Fibroblast of the conjunctiva (primary cell): ENCODE measurements around the gene NOSIP.
"Not testable (repeated sequence)": the region's sequence is repeated elsewhere in the genome, so short reads cannot be mapped to it uniquely, and the experiment has no call there.

ENCODE experiments used
- DNase-seq: peaks from one replicate; pipeline ENCODE4 v3.0.0-alpha.2; 2010; ENCODE audit warnings: low read depth

Gene NOSIP

GRCh38 chr19:49580264-49581006, at the start of gene NOSIP:
Gene NOSIP, minus strand, starts transcription at chr19:49580556. Its CDS starts 19,865 bp downstream, at chr19:49560691.
- peak; percentile 92 for DNase-seq

GRCh38 chr19:49629659-49630058, 49.3 kb upstream of the NOSIP start:
- DNase-seq, result no peak

DNA sequence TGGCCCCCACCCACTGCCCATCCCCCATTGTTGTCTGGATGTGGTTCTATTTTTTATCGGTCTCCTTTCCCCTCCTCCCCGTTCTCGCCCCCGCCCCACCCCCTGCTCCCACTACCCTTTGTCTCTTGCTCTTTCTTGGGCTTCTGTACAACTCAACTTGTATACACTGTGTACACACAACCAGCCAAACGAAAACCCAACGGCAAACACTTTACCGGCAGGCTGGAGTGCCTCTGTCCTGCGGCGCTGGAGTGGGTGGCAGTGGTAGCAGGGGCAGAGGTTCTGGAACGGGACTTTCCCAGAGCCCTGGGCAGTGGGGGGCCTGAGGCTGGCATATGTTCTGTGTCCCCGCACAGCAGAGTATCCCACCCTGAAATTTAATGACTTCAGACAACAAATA, 45.9 kb upstream of the NOSIP start:
- DNase-seq, result no peak

DNA sequence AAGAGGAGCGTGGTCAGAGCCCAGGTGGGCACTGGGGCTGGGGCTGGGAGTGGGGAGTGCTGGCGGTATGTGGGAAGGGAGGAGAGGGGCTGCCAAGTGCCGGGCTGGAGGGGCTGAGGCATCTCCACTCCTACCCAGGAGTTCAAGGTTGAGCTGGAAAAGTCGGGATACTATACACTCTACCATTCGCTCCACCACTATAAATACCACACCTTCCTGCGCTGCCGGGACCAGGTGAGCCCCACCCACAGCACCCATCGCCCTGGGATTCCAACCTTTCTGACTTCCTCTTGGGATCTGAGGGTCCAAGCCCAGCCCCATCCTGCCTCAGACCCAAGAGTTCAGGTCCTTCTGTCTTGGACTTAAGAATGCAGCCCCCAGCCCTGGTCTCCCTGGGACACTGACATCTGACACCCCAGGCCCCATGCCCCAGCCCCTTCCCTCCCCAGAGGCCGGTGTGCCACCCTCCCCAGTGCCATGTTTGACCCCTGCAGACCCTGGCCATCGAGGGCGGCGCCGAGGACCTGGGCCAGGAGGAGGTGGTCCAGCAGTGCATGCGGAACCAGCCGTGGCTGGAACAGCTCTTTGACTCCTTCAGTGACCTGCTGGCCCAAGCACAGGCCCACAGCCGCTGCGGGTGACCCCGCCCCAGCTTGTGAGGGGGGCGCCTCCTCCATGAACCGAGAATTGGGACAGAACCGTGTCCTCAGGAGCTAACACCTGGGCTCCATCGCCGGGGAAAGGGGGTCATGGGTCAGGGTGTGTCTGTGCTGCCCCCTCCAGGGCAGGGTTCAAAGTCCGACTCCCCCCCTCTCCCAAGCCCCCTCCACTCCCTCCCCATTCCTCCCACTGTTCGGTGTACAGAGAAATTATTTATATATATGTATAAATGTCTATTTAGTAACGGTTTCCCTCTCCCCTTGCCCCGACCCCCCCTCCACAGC, 44.9 kb upstream of the NOSIP start:
- no peak for DNase-seq

DNA sequence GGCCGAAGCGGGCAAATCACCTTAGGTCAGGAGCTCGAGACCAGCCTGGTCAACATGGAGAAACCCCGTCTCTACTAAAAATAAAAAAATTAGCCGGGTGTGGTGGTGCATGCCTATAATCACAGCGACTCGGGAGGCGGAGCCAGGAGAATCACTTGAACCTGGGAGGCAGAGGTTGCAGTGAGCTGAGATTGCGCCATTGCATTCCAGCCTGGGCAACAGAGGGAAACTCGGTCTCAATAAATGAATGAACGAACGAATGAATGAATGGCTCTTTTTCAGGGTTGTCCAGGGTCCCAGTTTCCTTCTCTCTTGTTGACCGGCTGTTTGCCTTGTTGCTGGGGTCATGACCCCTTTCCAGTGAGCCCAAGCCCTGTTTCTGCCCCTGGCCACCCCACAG, 37.5 kb upstream of the NOSIP start:
- DNase-seq, result not testable (repeated sequence)

- DNase-seq, result no peak
Observed at GRCh38 chr19:49616945-49617344, 36.6 kb upstream of the NOSIP start.

- DNase-seq, result no peak
Observed at GRCh38 chr19:49616532-49616931, 36.2 kb upstream of the NOSIP start.

GRCh38 chr19:49615861-49616260, 35.5 kb upstream of the NOSIP start:
- no peak for DNase-seq

GRCh38 chr19:49614096-49614833, 33.9 kb upstream of the NOSIP start:
- DNase-seq, result no peak

DNA sequence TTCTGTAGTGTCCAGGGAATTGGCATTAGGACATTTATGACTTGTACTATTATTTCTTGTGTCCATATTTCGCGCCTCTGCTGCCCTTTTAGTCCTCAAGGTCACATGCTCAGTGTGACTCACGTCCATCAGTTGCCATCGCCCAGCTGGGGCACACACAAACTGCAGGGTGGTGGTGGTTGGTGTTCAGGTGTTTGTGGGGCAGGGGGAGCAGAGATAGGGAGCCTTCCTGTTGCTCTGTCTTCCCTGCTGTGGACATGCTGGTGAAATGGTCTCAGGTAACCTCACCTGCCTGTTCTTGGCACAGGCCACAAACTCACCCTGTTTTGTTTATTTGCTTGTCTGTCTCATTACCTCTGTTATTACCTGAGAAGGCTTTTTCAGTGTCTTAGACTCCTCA, 33.0 kb upstream of the NOSIP start:
- DNase-seq, result no peak

- no peak for DNase-seq
Observed at GRCh38 chr19:49609499-49610092, 29.2 kb upstream of the NOSIP start.

- DNase-seq, result no peak
Observed at GRCh38 chr19:49605605-49606004, 25.2 kb upstream of the NOSIP start.

GRCh38 chr19:49602806-49603205, 22.4 kb upstream of the NOSIP start:
- DNase-seq, result no peak

- no peak for DNase-seq
Observed at GRCh38 chr19:49601482-49602038, 21.2 kb upstream of the NOSIP start.

DNA sequence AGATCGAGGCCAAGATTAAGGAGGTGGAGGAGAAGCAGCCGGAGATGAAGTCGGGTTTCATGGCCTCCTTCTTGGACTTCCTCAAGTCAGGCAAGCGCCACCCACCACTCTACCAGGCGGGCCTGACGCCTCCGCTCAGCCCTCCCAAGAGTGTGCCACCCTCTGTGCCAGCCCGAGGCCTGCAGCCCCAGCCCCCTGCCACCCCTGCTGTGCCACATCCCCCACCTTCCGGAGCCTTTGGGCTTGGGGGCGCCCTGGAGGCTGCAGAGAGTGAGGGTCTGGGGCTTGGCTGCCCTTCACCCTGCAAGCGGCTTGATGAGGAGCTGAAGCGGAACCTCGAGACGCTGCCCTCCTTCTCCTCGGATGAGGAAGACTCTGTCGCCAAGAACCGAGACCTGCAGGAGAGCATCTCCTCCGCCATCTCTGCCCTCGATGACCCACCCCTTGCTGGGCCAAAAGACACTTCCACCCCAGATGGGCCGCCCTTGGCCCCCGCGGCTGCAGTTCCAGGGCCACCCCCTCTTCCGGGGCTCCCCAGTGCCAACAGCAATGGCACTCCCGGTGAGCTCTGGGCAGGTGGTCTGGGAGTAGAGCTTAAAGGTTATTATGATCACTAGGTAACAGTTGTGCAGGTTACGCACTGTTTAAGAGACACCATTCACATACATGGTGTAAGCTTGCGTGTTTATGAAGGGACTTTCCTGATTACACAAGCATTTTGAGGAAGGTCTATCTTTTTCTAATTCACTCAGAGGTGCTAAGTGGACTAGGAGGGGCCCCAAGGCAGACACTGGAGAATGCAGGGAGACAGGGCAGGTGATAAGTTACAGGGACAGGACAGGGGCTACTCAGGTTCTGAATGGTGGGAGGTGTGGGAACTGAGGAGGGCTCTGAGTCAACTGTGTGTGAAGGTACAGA, 19.3 kb upstream of the NOSIP start:
- no peak for DNase-seq

DNA sequence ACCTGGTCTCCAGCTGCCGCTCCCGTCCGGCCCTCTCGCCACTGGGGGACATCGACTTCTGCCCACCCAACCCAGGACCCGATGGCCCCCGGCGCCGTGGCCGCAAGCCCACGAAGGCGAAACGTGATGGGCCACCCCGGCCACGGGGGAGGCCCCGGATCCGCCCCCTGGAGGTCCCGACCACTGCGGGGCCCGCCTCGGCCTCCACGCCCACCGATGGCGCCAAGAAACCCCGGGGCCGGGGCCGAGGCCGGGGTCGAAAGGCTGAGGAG, 17.3 kb upstream of the NOSIP start:
- DNase-seq, result no peak

GRCh38 chr19:49596954-49597702, 16.8 kb upstream of the NOSIP start:
- no peak for DNase-seq

DNA sequence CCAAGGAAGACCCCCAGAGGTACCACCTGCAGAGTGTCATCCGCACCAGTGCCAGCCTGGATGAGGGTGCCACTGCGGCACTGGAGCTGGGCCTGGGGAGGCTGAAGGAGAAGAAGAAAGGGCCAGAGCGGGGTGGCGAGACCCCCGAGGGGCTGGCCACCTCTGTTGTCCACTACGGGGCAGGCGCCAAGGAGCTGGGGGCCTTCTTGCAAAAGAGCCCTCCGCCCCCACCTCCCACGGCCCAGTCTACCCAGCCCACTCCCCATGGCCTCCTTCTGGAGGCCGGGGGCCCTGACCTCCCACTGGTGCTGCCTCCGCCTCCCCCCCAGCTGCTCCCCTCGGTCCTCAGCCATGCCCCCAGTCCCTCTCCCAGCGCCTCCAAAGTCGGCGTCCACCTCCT, 16.1 kb upstream of the NOSIP start:
- no peak for DNase-seq

DNA sequence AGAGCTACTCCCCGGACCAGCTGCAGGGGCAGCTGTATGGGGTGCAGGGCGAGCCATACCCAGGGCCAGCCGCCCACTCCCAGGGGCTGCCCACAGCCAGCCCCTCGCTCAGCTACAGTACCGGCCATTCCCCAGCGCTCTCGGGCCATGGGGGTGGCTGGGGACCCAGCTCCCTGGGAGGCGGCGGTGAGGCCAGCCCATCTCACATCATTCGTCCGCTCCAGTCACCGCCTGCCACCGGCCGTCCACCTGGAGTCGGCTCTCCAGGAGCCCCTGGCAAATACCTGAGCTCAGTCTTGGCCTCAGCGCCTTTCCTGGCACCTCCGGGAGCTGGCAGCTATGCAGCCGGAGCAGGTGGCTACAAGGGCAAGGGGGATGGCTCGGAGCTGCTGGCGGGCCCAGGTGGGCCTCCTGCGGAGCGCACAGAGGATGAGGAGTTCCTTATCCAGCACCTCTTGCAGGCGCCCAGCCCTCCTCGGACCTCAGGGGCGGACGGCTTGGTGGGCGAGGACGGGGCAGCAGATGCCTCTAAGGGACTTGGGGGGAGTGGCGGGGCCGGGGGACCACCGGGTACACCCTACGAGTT, 15.6 kb upstream of the NOSIP start:
- no peak for DNase-seq
